Activated naive CD4-positive, alpha-beta T cell treated with anti-CD3 and anti-CD28 coated beads for 36 hours (primary cell): Measurements from ENCODE around the gene TNIP2. TPM values are rescaled to one million over a fixed set of nuclear protein-coding genes. Genes with fewer than 3 reads are reported as not detected.

Experiments used
- CTCF ChIA-PET: fragments of 350-600 bp; sonication (Branson Sonifier 250); formaldehyde crosslinking; loops from one replicate; lab custom pipeline; 2021; ENCODE audit warnings: antibody characterized with exemption; lab: Charles Lee
- DNase-seq: peaks from one replicate; pipeline ENCODE4 v3.0.0-alpha.2; 2020
- H3K27ac Mint-ChIP-seq: one replicate; pipeline ENCODE4 v1.8.0; 2021; ENCODE audit warnings: mild to moderate bottlenecking, mixed read lengths
- H3K27me3 Mint-ChIP-seq: one replicate; pipeline ENCODE4 v1.8.0; 2021; ENCODE audit warnings: low read depth, mixed read lengths
- H3K36me3 Mint-ChIP-seq: one replicate; pipeline ENCODE4 v1.8.0; 2021; ENCODE audit warnings: low read depth, mixed read lengths
- H3K4me1 Mint-ChIP-seq: one replicate; pipeline ENCODE4 v1.8.0; 2021; ENCODE audit warnings: low read depth, mixed read lengths
- H3K4me3 Mint-ChIP-seq: one replicate; pipeline ENCODE4 v1.8.0; 2021; ENCODE audit warnings: mild to moderate bottlenecking, moderate library complexity, mixed read lengths
- H3K9me3 Mint-ChIP-seq: one replicate; pipeline ENCODE4 v1.8.0; 2021; ENCODE audit warnings: mixed read lengths
- intact Hi-C: fragments of 100-400 bp; cut with micrococcal nuclease; formaldehyde crosslinking; loops from one replicate; pipeline ENCODE4 v1.15.1; 2023
- total RNA-seq, 2 experiments: library from RNA; stranded (reverse); gene quantifications; one replicate each; pipeline ENCODE4 v1.2.3, GENCODE V29; 2021

The TNIP2 gene
- total RNA-seq, 2 experiments from 2014 or later, result 54.2 to 55.0 TPM

DNA sequence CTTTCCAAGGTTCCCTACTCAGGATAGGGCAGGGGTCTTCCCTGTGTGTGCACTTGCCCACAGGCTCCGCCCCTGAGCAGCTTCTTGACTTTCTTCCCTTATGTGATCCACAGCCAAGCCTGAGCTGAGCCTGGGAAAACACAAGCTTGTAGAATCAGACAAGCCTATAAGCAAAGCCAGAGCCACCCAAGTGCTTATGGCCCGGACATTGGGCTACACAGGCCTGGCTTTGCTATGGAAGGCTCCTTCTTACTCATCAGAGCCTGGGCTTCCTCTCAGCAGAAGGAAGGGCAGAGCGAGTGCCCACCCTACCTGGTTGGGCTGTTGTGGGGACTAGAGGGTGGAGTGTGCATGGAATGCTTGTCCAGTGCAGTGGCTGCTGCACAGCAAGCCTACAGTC is 1.3 kb upstream of the TNIP2 start:
- CTCF ChIA-PET, result interaction anchor here (0.6 kb wide), 1 partner anchor 198 kb away, joined by 4 read pairs; no protein-coding TSS in a partner anchor

DNA sequence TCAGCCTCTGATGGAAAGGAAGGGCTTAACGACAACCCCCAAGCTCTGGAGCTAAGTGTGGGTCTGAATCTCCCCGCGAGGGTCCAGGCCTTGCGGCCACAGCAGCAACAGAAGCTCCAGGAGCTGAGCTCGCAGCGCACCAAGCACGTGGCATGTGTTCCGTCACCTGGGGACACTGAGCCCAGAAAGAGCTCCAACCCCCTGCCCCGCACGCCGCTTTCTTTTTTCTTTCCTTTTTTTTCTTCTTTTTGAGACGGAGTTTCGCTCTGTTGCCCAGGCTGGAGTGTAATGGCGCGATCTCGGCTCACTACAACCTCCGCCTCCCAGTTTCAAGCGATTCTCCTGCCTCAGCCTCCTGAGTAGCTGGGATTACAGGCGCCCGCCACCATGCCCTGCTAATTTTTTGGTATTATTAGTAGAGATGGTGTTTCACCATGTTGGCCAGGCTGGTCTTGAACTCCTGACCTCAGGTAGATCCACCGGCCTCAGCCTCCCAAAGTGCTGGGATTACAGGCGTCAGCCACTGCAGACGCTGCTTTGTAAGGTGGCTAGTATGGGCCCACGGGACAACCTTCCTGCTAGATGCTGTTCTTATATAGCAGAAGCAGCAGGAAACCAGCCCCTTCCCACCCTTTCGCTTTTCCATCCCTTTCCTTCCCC is 685 bp upstream of the TNIP2 start:
- Mint-ChIP-seq H3K27ac (no peak overlapping the region), H3K27me3 (no peaks in the 10 kb centered on the region), H3K9me3 (no peaks in the 10 kb centered on the region), H3K4me3 (peak overlapping the region; percentile 62), H3K36me3 (peaks cover 2% of the 10 kb centered on the region), H3K4me1 (peaks cover 26% of the 10 kb centered on the region)
- intact Hi-C loops, result loop anchor here (1.0 kb wide), 1 partner anchor 11 kb away; no protein-coding TSS in a partner anchor
- no peak for DNase-seq
- CTCF ChIA-PET, result interaction anchor here (0.6 to 0.8 kb wide), 4 partner anchors 11 to 292 kb away, joined by 3 to 5 read pairs (median 3); no protein-coding TSS in a partner anchor

More for the DNA sequence above, 1.3 kb upstream of the TNIP2 start:
- DNase-seq, result no peak
- Mint-ChIP-seq H3K4me3 (peak overlapping the region; percentile 11), H3K27ac (no peak overlapping the region), H3K9me3 (no peaks in the 10 kb centered on the region), H3K36me3 (peaks cover 2% of the 10 kb centered on the region), H3K27me3 (no peaks in the 10 kb centered on the region), H3K4me1 (peaks cover 22% of the 10 kb centered on the region)
- intact Hi-C loops, result no loop called here

DNA sequence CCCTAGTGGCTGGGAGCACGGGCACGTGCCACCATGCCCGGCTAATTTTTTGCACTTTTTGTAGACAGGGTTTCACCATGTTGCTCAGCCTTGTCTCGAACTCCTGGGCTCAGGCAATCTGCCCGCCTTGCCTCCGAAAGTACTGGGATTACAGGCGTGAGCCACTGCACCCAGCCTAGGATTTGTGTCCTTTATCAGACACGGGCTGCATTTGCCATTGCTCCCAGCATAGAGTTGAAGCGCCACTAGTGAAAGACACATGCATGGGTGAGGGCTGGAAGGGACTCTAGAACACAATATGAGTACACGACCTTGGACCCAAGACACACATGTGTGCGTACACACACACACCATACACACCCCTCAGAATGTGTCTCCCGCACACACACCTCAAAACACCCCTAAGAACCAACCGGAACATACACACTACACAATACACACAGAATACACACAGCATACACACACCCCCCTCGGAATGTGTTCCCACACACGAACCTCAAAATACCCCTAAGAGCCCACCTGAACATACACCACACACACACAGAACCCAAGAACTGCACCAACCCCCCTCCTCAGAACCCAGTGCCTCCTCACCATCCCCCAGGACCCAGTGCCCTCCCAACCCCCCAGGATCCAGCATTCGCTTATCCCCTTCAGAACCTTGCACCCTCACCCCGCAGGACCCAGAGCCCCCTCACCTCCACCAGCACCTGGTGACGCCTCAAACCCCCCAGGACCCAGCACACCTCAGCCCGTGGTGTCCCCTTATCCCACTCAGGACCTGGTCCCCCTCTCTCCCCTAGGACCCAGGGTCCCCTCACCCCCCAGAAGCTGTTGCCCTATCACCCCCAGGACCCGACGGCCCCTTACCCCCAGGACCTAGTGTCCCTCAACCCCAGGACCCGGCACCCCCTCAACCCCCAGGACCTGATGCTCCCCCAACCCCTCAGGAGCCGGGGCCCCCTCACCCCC is 1.0 kb downstream of the TNIP2 start:
- DNase-seq, result no peak
- peak overlapping the region; percentile 65 for H3K27ac Mint-ChIP-seq
- intact Hi-C loops, result no loop called here
- H3K27me3 Mint-ChIP-seq, result no peaks in the 10 kb centered on the region
- H3K4me1 Mint-ChIP-seq, result peaks cover 37% of the 10 kb centered on the region
- CTCF ChIA-PET, result interaction anchor here (0.7 kb wide), 1 partner anchor 19 kb away, joined by 3 read pairs; no protein-coding TSS in a partner anchor
- no peaks in the 10 kb centered on the region for H3K9me3 Mint-ChIP-seq
- peak overlapping the region; percentile 67 for H3K4me3 Mint-ChIP-seq
- H3K36me3 Mint-ChIP-seq, result peaks cover 4% of the 10 kb centered on the region

DNA sequence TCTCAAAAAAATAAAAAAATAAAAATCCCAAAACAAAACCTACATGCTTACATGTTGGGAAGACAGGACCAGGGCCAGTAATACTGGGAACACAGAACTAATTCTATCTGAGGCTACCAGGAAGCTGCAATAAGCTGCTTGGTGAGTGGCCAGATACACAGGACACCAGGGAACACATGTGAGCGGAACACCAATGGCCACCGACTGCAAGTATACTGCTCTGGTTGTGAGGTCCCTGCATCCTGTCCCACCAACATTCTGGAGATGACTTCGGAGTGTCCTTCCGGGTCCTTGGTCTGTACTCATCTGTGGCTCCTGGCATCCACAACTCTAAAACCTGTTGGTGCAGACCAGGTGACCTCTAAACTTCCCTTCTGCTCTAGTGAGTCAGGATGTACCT is 2.7 kb downstream of the TNIP2 start:
- Mint-ChIP-seq H3K36me3 (peaks cover 4% of the 10 kb centered on the region), H3K4me1 (peaks cover 51% of the 10 kb centered on the region), H3K4me3 (no peak overlapping the region)

DNA sequence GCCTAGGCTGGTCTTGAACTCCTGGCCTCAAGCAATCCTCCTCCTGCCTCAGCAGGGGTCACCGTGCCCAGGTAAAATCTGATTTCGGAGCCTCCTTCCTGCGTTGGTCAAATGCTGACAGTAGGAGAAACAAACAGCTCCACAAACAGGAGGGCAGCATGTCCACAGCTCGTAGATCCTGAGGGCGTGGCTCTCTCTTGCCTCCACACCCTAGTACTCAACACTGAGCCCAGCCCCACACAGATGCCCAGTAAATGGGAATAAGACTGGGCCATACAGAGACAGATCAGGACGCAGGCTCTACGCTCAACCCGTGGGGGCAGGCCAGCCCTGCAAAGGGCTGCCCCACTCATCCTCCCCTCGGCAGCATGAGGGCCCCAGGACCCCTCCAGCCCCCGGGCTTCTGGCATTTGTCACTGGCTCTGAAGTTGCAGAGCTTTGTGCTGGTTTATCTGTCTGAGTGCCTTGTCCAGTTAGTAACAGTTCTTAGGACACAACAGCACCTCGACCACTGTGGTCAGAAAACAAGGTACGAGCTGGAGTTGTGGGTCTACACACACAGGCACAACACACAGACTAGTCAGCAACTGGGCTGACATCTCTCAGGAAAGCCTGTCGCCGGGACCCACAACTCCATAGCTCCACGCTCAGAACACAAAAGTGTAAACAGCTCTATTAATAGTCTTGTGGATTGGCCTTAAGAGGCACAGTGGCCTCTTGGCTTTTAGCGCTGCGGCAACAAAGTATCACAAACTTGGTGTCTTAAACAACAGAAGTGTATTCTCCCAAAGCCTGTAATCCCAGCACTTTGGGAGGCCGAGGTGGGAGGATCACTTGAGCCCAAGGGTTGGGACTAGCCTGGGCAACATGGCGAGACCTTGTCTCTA is 5.2 kb downstream of the TNIP2 start:
- Mint-ChIP-seq H3K36me3 (peaks cover 20% of the 10 kb centered on the region), H3K4me3 (no peak overlapping the region), H3K9me3 (no peaks in the 10 kb centered on the region), H3K27ac (no peak overlapping the region), H3K27me3 (no peaks in the 10 kb centered on the region), H3K4me1 (peaks cover 73% of the 10 kb centered on the region)
- intact Hi-C loops, result no loop called here
- no peak for DNase-seq
- CTCF ChIA-PET, result interaction anchor here (0.5 to 1.1 kb wide), 3 partner anchors 24 to 287 kb away, joined by 3 to 8 read pairs (median 5); no protein-coding TSS in a partner anchor

More for the DNA sequence above, 2.7 kb downstream of the TNIP2 start:
- intact Hi-C loops, result no loop called here
- CTCF ChIA-PET, result interaction anchor here (0.6 kb wide), 1 partner anchor 243 kb away, joined by 6 read pairs; no protein-coding TSS in a partner anchor
- H3K27ac Mint-ChIP-seq, result no peak overlapping the region
- no peaks in the 10 kb centered on the region for H3K27me3 Mint-ChIP-seq
- H3K9me3 Mint-ChIP-seq, result no peaks in the 10 kb centered on the region
- DNase-seq, result no peak

DNA sequence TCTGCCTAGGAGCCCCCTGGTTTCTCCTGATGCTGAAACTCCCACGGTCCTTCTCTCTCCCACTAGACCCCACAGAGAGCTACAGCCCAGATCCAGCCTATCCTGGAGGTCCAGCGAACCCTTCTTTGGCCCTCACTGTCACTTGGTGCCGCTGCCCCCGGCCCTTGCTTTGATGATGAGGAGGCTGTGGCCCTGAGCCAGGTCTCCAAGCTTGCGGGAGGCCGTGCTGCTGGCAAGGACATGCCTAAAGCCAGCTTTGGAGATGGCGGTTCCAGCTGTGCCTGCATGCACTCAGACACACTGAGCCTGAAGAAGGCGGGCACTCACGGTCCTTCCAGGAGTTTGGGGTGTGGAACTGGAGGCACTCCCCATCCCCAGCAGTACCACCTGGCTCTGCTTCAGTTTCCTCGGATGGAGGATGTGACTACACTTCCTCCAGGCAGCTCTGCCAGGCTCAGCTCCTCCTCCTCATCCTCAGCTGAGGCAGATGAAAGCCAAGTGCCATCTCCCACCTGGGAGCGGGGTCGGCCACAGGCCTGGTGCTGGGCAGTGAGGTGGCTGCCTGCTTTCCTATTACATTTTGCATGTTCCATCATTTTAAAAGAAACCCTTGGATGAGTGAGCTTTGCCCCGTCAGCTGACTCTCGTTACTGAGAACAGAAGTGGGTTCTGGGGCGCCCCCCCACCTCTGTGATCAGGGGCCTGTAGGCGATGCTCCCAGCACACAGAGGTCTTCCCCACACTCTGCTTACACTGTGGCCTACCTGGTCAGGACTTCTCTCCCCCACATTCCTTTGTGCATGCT is 9.0 kb downstream of the TNIP2 start:
- CTCF ChIA-PET, result interaction anchor here (0.6 to 2.6 kb wide), 3 partner anchors 17 to 207 kb away, joined by 3 to 10 read pairs (median 3); no protein-coding TSS in a partner anchor
- peak overlapping the region; percentile 11 for H3K4me3 Mint-ChIP-seq
- no peaks in the 10 kb centered on the region for H3K9me3 Mint-ChIP-seq
- H3K36me3 Mint-ChIP-seq, result peaks cover 46% of the 10 kb centered on the region
- H3K4me1 Mint-ChIP-seq, result peaks cover 73% of the 10 kb centered on the region
- H3K27me3 Mint-ChIP-seq, result no peaks in the 10 kb centered on the region
- DNase-seq, result peak; percentile 37
- H3K27ac Mint-ChIP-seq, result peak overlapping the region; percentile 90
- intact Hi-C loops, result loop anchor here (1.0 to 2.0 kb wide), 14 partner anchors 9 to 505 kb away; partner anchors contain the start of genes FAM193A, HAUS3, MXD4 and POLN

DNA sequence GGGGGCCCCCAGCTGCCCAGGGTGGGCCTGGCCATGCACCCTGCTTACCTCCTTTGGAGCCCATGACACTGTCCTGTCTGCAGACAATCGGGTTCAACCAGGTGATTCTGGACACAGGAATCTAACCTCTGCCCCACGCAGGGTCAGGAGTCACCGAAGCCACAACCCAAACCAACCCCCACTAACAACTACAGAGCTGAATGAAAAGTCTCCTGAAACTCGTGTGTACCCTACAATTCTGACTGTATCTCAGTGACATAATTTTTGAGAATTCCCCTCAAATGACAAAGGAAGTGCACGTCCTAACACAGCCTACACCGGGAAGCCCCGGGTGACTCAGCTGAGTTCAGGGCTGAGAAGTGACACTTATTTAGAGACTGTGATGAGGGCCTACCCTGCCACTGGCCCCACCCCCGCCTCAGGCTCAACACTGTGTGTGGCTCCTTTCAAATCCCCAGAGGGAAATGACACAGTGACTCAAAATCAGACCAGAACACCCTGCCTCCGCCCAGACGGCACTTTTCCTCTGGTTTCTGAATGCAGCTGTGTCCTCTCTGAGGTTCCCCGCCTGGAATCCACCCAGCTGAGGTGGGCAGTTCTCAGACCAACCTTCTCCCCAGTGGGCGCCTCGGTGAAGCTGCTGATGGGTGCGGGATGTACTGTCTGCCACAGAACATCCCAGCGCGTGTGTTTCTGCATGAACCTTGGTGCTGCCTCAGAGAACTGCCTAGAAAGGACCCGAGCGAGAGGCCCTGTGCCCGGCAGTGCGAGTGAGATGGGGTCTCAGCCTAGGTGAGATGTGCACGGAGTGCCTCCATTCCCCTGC is 9.9 kb downstream of the TNIP2 start:
- peak overlapping the region; percentile 27 for H3K4me3 Mint-ChIP-seq
- H3K27me3 Mint-ChIP-seq, result no peaks in the 10 kb centered on the region
- CTCF ChIA-PET, result interaction anchor here (0.6 to 2.6 kb wide), 5 partner anchors 10 to 208 kb away, joined by 3 to 10 read pairs (median 3); partner anchors contain the start of gene TNIP2
- H3K4me1 Mint-ChIP-seq, result peaks cover 64% of the 10 kb centered on the region
- peaks cover 48% of the 10 kb centered on the region for H3K36me3 Mint-ChIP-seq
- peak overlapping the region; percentile 90 for H3K27ac Mint-ChIP-seq
- intact Hi-C loops, result loop anchor here (1.0 to 2.0 kb wide), 14 partner anchors 10 to 504 kb away; partner anchors contain the start of genes FAM193A, HAUS3, MXD4 and POLN
- no peaks in the 10 kb centered on the region for H3K9me3 Mint-ChIP-seq
- peak; percentile 99 for DNase-seq

DNA sequence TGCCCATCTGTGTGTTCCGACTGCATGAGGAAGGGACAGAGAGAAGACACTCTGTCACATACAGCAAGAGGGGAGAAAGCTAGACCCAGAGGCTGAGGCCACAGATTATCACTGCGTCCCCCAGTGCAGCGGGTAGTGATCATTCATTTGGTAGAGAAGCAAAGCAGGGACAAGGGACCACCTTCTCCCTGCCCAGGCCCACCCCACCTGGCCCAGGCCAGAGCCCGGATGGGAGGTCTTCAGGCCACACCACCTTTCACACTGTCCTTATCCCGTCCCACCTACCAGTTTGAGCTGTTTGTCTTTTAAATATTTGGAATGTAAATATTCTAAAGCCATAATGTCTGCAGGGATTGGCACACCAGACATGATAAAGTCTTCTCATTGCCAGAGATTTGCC is 10.6 kb downstream of the TNIP2 start:
- no peaks in the 10 kb centered on the region for H3K27me3 Mint-ChIP-seq
- peaks cover 51% of the 10 kb centered on the region for H3K36me3 Mint-ChIP-seq
- CTCF ChIA-PET, result interaction anchor here (1.0 to 2.6 kb wide), 3 partner anchors 11 to 208 kb away, joined by 3 to 10 read pairs (median 5); partner anchors contain the start of gene TNIP2
- intact Hi-C loops, result no loop called here
- peak overlapping the region; percentile 27 for H3K4me3 Mint-ChIP-seq
- no peak for DNase-seq
- peaks cover 62% of the 10 kb centered on the region for H3K4me1 Mint-ChIP-seq
- H3K9me3 Mint-ChIP-seq, result no peaks in the 10 kb centered on the region
- H3K27ac Mint-ChIP-seq, result peak overlapping the region; percentile 90

DNA sequence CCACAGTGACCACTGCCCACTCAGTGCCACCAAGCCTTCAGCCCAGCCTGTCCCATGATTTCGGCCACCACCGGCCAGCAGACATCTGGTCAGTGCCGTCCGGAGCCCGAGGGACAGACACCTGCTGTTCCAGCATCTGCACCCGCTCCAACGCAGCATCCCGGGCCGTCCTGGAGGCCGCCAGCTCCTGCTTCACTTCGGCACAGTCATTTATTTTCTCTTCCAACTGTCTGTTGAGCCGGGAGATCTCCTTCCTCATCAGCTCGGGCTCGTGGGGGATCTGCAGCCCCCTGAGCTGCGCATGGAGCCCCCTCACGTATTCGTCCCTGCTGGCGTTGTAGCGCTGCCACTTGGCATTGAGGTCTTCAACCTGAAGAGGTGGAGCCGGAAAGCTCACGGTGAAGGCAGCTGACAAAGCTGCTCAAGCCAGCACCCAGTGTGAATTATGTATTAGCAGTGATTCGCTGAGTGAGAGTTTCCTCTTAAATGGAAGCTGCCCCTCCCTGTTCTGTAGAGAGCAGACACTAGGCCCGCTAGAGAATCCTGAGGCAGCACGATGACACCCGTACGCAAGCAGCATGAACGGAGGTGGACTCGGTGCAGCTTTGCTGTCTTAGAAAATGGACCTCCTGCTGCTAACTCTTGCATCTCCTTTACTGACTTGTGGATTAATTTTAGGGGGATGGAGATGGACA is 11.4 kb downstream of the TNIP2 start:
- CTCF ChIA-PET, result no interaction called here
- H3K4me3 Mint-ChIP-seq, result peak overlapping the region; percentile 6

More for the DNA sequence above, 11.4 kb downstream of the TNIP2 start:
- intact Hi-C loops, result no loop called here
- no peak for DNase-seq
- Mint-ChIP-seq H3K36me3 (peaks cover 52% of the 10 kb centered on the region), H3K4me1 (peaks cover 56% of the 10 kb centered on the region), H3K27me3 (no peaks in the 10 kb centered on the region), H3K27ac (peak overlapping the region; percentile 90), H3K9me3 (no peaks in the 10 kb centered on the region)
